Epithelial cell of proximal tubule (primary cell): Measurements from ENCODE around the gene SYK. TPM values are rescaled to one million over a fixed set of nuclear protein-coding genes. Genes with fewer than 3 reads are reported as not detected.

ENCODE experiments used
- DNase-seq: peaks from one replicate; pipeline ENCODE4 v3.0.0-alpha.2; 2011; ENCODE audit warnings: low read depth
- H3K4me3 ChIP-seq: 2 replicates; pipeline ENCODE4 v1.5.1; 2011; ENCODE audit warnings: low read depth, mild to moderate bottlenecking, low read length
- total RNA-seq: library from RNA; depleted of rRNA; stranded (reverse); fragments of >200 nt; gene quantifications from 2 replicates; pipeline ENCODE4 v1.2.3, GENCODE V29; 2015
- TF ChIP-seq, protein P1 (sequence below): conservative IDR thresholded peaks from 2 replicates; pipeline ENCODE4 v1.5.1; 2012; ENCODE audit warnings: low read depth, mild to moderate bottlenecking, low read length

SYK gene
- total RNA-seq, 1 donor from 2014 or later = 16.9 TPM

DNA sequence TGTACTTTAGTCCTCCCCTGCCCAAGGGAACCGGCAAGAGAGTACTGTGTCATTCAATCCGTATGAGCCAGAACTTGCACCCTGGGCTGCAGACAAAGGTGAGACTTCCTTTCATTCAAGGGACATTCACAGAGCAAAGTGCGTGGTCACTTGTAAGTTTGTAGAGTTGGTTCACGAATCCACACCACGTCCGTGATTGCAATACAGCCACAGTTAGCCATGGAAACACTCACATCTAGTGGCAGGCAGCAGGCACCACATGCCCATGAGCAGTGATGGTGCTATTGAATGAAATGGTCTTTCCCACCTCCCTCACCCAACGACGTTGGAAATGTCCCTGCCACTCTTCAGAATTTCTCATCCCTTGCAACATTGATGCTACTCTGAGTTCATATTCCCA, 72.6 kb downstream of the SYK start:
- no peak for DNase-seq
- TF ChIP-seq, protein P1, sequence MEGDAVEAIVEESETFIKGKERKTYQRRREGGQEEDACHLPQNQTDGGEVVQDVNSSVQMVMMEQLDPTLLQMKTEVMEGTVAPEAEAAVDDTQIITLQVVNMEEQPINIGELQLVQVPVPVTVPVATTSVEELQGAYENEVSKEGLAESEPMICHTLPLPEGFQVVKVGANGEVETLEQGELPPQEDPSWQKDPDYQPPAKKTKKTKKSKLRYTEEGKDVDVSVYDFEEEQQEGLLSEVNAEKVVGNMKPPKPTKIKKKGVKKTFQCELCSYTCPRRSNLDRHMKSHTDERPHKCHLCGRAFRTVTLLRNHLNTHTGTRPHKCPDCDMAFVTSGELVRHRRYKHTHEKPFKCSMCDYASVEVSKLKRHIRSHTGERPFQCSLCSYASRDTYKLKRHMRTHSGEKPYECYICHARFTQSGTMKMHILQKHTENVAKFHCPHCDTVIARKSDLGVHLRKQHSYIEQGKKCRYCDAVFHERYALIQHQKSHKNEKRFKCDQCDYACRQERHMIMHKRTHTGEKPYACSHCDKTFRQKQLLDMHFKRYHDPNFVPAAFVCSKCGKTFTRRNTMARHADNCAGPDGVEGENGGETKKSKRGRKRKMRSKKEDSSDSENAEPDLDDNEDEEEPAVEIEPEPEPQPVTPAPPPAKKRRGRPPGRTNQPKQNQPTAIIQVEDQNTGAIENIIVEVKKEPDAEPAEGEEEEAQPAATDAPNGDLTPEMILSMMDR = no peak
- H3K4me3 ChIP-seq = no peak overlapping the region

DNA sequence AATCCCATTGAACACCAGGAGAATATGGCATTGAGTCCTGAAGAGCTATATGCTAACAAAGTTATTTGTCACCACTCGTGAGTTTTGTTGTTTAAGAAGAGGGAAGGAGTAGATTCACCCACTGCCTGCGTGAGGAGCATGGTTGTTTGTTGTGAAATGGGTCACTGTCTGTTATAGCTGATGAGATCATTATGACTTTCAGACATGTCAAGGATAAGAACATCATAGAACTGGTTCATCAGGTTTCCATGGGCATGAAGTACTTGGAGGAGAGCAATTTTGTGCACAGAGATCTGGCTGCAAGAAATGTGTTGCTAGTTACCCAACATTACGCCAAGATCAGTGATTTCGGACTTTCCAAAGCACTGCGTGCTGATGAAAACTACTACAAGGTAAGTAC, 76.9 kb downstream of the SYK start:
- TF ChIP-seq, protein P1 = no peak
- no peak overlapping the region for H3K4me3 ChIP-seq
- DNase-seq = no peak

DNA sequence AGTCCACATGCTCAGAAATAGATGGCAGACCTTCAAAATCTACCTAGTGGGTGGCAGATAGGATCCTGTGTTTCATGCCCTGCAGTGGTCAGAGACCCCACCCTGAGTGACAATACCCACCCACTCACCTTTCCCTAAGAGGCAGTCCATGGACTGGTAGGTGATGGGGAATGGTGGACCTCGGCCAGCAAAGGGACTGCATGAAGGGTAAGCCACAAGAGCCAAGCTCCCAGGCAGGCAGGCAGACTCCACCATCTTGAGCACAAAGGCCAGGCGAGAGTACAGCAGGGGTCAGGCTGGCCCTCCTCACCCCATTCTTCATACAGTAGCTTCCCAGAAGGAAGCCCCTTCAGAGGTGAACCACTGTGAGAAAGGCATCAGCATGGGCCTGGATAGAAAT, 78.4 kb downstream of the SYK start:
- H3K4me3 ChIP-seq = no peak overlapping the region
- TF ChIP-seq, protein P1 = no peak
- no peak for DNase-seq

DNA sequence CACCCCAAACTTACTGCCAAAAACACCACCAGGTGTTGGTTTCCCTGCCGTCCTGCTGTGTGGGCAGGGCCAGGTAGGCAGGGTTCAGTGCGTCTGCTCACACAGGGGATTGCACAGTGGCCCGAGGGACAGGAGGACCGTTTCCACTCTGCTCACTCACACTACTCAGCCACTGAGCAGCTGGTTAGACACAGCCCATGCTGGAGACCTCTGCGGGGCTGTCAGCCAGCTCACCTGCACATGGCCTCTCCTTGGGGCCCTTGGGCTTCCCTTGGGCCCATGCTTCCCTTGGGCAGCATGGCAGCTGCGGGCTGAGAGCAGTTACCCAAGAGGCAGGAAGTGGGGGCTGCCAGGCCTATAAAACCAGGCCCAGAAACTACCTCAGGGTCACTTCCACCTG, 79.0 kb downstream of the SYK start:
- TF ChIP-seq, protein P1 = no peak
- DNase-seq = no peak
- no peak overlapping the region for H3K4me3 ChIP-seq

DNA sequence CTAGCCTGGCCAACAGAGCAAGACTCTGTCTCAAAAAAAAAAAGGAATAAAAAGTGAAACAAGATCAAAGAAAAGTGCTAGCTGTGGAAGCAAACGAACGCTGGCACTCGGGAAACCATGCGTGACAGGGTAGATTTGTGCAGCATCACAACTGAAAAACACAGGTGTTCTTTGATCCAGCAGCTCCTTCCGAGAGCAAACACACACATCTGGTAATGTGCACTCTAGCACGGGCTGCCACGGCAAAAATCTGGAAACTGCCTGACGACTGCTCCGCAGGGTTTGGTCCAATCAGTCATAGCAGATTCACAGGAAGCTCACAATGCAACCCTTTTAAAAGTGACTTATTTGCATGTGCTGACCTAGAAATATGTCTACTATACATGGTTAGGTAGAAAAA, 80.0 kb downstream of the SYK start:
- TF ChIP-seq, protein P1 = no peak
- no peak overlapping the region for H3K4me3 ChIP-seq
- no peak for DNase-seq

DNA sequence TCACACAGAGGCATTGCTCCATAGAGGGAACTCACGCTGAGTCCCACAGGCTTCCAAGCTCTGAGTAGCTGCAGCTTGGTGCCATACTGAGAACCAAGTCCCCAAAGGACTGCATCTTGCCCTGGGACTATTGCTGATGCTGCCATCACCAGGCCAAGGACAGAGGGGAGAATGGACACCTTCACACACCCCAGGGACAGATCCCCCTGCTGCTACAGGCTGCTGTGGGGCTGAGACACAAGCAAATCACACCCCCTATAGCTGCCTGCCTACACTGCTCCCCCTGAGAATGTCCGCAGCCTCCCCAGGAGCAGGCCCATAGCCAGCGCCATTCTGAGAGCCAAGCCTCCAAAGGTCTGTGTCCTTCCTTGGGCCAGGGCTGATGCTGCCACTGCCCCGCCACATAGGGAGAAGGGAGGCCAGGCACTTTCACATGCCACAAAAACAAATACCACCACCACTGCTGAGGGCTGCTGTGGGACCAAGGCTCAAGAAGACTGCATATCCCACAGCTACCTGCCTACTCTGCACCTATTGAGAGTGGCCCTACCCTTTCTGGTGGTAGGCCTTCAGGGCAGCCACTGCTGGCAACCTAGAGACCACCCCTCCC, 81.5 kb downstream of the SYK start:
- no peak overlapping the region for H3K4me3 ChIP-seq
- no peak for DNase-seq
- TF ChIP-seq, protein P1 = no peak

DNA sequence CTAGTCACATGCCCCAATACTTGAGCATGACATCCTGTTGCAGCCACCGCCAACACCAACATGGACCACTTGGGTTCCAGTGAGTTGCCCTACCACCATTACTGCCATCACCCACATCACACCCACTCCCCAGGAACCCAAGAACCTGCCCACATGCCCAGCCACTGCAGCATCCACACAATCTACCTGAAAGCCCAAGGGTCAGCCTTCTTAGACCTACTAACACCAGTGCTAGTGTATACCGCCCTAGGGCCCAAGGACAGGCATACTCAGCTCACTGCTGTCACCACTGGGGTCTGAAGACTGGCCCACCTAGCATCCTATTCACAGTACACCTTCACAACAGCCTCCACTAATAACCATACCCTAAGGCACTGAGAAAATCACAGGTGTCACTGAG, 82.0 kb downstream of the SYK start:
- TF ChIP-seq, protein P1 = no peak
- no peak for DNase-seq
- no peak overlapping the region for H3K4me3 ChIP-seq
